Adrenal gland (tissue), 5 donors: ENCODE data around the gene PTPRJ.

Source experiments
- POLR2A ChIP-seq, 2 donors: fragments of 450-650 bp; IDR thresholded peaks; one replicate each; pipeline ENCODE4 v1.6.1; 2017; ENCODE audit warnings: antibody characterized with exemption in 2 of 2, mild to moderate bottlenecking in 2 of 2, moderate library complexity in 1 of 2
- TF ChIP-seq, protein P1 (sequence below), 6 experiments: fragments of 450-650 bp in 4 of 6; fragments of 200-600 bp in 2 of 6; sonication (generic) in 1 of 6; IDR thresholded peaks; 1 replicate in 5 of 6; 2 replicates in 1 of 6; pipeline versions ENCODE4 v1.5.1 to v1.8.0; 2016 to 2021; ENCODE audit warnings: antibody characterized with exemption in 6 of 6, mild to moderate bottlenecking in 2 of 6, moderate library complexity in 1 of 6
- donor health status: DM: no; HTN: no; CAD: no.

DNA sequence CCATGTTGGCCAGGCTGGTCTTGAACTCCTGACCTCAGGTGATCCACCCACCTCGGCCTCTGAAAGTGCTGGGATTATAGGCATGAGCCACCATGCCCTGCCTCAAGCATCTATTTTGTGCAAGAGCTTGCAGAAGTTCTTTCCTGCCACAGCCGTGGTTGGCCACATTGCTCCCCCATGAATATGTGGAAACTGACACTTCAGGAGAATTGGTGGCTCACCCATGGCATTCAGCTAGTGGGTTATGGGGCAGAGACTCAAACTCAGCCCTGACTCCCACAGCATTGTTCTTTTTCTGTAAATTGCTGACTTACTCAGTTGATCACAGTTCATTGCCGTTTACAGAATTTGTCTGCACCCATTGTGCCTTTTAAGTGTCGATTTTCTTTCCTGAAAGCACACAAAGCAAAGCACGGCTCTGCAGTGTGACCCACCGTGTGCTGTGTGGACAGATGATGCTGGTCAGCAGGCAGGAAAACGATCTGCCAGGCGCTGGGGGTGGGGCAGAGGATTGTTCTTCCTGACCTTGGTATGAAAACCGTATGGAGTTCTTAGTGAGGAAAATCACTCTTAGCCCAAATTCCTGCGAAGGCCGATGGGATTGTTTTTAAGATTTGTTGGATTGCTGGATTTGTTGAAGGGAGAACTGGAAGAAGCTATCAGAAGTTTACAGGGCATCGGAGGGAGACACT, 115.6 kb downstream of the PTPRJ start:
- TF ChIP-seq POLR2A (IDR thresholded peaks at IDR 0.05): no peak
- TF ChIP-seq, protein P1, sequence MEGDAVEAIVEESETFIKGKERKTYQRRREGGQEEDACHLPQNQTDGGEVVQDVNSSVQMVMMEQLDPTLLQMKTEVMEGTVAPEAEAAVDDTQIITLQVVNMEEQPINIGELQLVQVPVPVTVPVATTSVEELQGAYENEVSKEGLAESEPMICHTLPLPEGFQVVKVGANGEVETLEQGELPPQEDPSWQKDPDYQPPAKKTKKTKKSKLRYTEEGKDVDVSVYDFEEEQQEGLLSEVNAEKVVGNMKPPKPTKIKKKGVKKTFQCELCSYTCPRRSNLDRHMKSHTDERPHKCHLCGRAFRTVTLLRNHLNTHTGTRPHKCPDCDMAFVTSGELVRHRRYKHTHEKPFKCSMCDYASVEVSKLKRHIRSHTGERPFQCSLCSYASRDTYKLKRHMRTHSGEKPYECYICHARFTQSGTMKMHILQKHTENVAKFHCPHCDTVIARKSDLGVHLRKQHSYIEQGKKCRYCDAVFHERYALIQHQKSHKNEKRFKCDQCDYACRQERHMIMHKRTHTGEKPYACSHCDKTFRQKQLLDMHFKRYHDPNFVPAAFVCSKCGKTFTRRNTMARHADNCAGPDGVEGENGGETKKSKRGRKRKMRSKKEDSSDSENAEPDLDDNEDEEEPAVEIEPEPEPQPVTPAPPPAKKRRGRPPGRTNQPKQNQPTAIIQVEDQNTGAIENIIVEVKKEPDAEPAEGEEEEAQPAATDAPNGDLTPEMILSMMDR (IDR thresholded peaks at IDR 0.05): no peak
